Progenitor cell of endocrine pancreas (in vitro differentiated cells): ENCODE results near the gene LANCL2. TPM values are rescaled to one million over a fixed set of nuclear protein-coding genes. Genes with fewer than 3 reads are reported as not detected.
"Not testable (repeated sequence)": the region's sequence is repeated elsewhere in the genome, so short reads cannot be mapped to it uniquely, and the experiment has no call there.

ENCODE experiments used
- DNase-seq: peaks from one replicate; pipeline ENCODE4 v3.0.0; 2021; ENCODE audit warnings: low spot score; ENCODE audit not compliant: unreplicated experiment
- H3K27ac Mint-ChIP-seq: 2 replicates; pipeline ENCODE4 v1.8.0; 2021; ENCODE audit warnings: mild to moderate bottlenecking, moderate library complexity, mixed read lengths
- H3K27me3 Mint-ChIP-seq: 2 replicates; pipeline ENCODE4 v1.8.0; 2021; ENCODE audit warnings: mixed read lengths
- H3K36me3 Mint-ChIP-seq: 2 replicates; pipeline ENCODE4 v1.8.0; 2022; ENCODE audit warnings: mixed read lengths; ENCODE audit not compliant: insufficient read depth
- H3K4me1 Mint-ChIP-seq: 2 replicates; pipeline ENCODE4 v1.8.0; 2021; ENCODE audit warnings: low read depth, mixed read lengths
- H3K4me3 Mint-ChIP-seq: 2 replicates; pipeline ENCODE4 v1.8.0; 2021; ENCODE audit warnings: low read depth, mild to moderate bottlenecking, moderate library complexity, mixed read lengths
- H3K9me3 Mint-ChIP-seq: 2 replicates; pipeline ENCODE4 v1.8.0; 2021; ENCODE audit warnings: low read depth, mixed read lengths
- CTCF ChIP-seq: fragments of 200-600 bp; sonication (generic); IDR thresholded peaks from one replicate; pipeline ENCODE4 v1.5.0; 2021; ENCODE audit warnings: antibody characterized with exemption, mild to moderate bottlenecking; ENCODE audit not compliant: unreplicated experiment
- total RNA-seq: library from RNA; stranded (reverse); gene quantifications from 2 replicates; pipeline ENCODE4 v1.2.1, GENCODE V29; 2021

Gene LANCL2
- total RNA-seq, 1 donor from 2014 or later, result 21.0 TPM

DNA sequence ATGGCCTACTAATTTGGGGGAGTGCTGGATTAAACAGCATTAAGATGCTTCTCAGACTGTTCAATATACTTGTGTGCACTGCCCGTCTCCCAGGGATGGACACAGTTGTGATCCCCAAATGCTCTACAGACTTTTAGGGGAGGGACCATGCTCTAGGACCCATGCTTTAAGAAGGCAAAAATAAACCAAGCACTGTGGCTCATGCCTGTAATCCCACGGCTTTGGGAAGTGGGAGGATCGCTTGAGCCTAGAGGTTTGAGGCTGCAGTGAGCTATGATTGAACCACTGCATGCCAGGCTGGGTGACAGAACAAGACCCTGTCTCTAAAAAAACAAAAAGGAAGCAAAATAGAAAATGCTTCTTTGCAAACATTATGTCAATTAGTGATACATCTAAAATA, 104.6 kb downstream of the LANCL2 start:
- Mint-ChIP-seq H3K4me1 (no peaks in the 10 kb centered on the region), H3K27ac (no peak overlapping the region), H3K9me3 (peaks cover 12% of the 10 kb centered on the region), H3K4me3 (no peak overlapping the region), H3K27me3 (no peaks in the 10 kb centered on the region), H3K36me3 (peaks cover 32% of the 10 kb centered on the region)
- DNase-seq, result no peak
- no peak for TF ChIP-seq CTCF

DNA sequence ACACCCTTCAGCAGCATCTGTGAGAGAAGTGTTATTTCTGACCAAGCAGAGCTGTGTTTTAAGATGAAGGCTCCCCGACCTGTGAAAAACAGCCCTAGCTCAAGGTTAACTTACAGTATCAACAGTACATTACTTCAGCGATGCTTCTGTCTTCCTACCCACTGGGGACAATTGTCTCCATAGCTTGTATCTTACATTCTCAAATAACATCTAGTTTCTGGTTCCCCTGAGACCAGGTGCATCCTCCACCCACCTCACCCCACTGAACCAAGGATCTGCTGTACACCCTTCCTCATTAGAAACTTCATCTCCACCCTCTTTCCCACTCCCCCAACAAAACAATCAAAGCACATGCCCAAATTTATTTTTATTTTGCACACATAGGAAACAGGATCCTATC, 105.1 kb downstream of the LANCL2 start:
- TF ChIP-seq CTCF, result no peak
- DNase-seq, result no peak
- H3K4me3 Mint-ChIP-seq, result no peak overlapping the region
- peaks cover 9% of the 10 kb centered on the region for H3K9me3 Mint-ChIP-seq
- H3K4me1 Mint-ChIP-seq, result no peaks in the 10 kb centered on the region
- H3K36me3 Mint-ChIP-seq, result peaks cover 27% of the 10 kb centered on the region
- H3K27me3 Mint-ChIP-seq, result no peaks in the 10 kb centered on the region
- H3K27ac Mint-ChIP-seq, result no peak overlapping the region

GRCh38 chr7:55471594-55471993, 106.5 kb downstream of the LANCL2 start:
- H3K4me1 Mint-ChIP-seq, DNase-seq, H3K27me3 Mint-ChIP-seq, H3K27ac Mint-ChIP-seq, H3K9me3 Mint-ChIP-seq, H3K4me3 Mint-ChIP-seq: not testable (repeated sequence)
- peaks cover 17% of the 10 kb centered on the region for H3K36me3 Mint-ChIP-seq

DNA sequence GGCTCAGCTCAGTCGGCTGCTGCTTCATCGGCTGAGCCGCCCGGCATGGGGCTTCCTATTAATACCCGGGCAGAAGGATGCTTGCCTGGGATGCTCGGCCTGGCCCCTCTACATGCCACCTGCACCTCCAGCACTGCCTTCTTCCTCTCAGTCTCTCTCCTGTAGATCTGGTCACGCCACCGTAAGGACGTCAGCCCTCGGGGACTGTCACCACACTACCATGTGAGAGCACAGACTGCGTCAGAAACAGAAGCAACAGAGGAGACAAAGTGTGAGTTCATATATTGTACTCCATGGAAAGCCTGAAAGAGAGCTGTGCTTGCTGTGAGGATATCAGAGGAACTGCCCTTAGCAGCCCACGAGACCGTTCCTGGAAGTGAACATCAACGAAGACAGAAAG, 107.3 kb downstream of the LANCL2 start:
- not testable (repeated sequence) for H3K4me3 Mint-ChIP-seq, DNase-seq, H3K9me3 Mint-ChIP-seq, H3K27ac Mint-ChIP-seq, H3K27me3 Mint-ChIP-seq, H3K4me1 Mint-ChIP-seq
- H3K36me3 Mint-ChIP-seq, result peaks cover 11% of the 10 kb centered on the region

GRCh38 chr7:55472928-55473725, 108.0 kb downstream of the LANCL2 start:
- DNase-seq, result no peak
- TF ChIP-seq CTCF, result no peak
- Mint-ChIP-seq H3K36me3 (peaks cover 8% of the 10 kb centered on the region), H3K27ac (no peak overlapping the region), H3K27me3 (no peaks in the 10 kb centered on the region), H3K4me1 (no peaks in the 10 kb centered on the region), H3K9me3 (no peaks in the 10 kb centered on the region), H3K4me3 (no peak overlapping the region)

DNA sequence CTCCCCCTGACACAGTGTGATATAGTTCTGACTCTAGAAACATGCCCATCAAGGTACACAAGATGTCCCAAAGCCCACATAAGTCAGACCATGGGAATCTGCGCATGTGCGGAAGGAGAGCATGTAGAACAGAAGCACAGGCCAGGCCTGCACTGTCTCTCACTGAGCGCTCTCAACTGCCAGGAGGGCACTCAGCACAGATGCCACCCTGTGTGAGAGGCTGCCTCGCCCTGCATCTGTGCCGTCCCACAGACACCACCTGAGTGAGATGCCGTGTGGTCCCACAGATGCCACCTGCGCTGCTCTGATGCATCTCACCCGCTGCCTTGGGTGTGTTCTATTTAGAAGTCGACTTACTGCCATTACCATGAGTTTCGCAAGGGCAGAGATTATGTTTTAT, 108.8 kb downstream of the LANCL2 start:
- no peak for DNase-seq
- Mint-ChIP-seq H3K9me3 (no peaks in the 10 kb centered on the region), H3K4me1 (no peaks in the 10 kb centered on the region), H3K27ac (no peak overlapping the region), H3K4me3 (no peak overlapping the region), H3K36me3 (peaks cover 3% of the 10 kb centered on the region), H3K27me3 (no peaks in the 10 kb centered on the region)
- no peak for TF ChIP-seq CTCF
